C4-2B (cell line): ENCODE data around the gene EMC1.
"Not testable (repeated sequence)": the region's sequence is repeated elsewhere in the genome, so short reads cannot be mapped to it uniquely, and the experiment has no call there.

Source experiments
- ZFX ChIP-seq: fragments of 450-650 bp; IDR thresholded peaks from 2 replicates; pipeline ENCODE4 v1.6.1; 2017
- TF ChIP-seq, protein P1 (sequence below): fragments of 450-650 bp; conservative IDR thresholded peaks from 2 replicates; pipeline ENCODE4 v1.5.1; 2017; ENCODE audit warnings: mild to moderate bottlenecking

DNA sequence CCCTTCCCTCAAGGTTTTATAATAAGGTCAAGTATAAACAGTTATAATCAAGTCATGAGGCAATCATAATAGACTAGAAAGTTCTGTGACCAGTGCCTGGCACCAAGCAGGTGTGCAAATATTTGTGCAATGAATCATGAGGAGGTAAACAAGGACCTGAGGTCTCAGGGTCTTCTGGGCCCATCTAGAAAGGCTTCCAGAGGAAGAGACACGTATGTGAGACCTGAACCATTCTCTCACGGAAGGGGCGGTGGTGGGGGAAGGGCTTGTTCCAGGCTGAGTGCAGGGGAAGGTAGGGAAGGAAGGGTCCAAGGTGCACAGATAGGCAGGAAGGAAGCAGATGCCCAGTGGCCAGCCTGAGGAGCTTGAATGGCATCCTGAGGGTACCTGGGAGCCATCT lies 34.0 kb upstream of the EMC1 start:
- TF ChIP-seq, protein P1, sequence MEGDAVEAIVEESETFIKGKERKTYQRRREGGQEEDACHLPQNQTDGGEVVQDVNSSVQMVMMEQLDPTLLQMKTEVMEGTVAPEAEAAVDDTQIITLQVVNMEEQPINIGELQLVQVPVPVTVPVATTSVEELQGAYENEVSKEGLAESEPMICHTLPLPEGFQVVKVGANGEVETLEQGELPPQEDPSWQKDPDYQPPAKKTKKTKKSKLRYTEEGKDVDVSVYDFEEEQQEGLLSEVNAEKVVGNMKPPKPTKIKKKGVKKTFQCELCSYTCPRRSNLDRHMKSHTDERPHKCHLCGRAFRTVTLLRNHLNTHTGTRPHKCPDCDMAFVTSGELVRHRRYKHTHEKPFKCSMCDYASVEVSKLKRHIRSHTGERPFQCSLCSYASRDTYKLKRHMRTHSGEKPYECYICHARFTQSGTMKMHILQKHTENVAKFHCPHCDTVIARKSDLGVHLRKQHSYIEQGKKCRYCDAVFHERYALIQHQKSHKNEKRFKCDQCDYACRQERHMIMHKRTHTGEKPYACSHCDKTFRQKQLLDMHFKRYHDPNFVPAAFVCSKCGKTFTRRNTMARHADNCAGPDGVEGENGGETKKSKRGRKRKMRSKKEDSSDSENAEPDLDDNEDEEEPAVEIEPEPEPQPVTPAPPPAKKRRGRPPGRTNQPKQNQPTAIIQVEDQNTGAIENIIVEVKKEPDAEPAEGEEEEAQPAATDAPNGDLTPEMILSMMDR, result not testable (repeated sequence)
- TF ChIP-seq ZFX, result not testable (repeated sequence)
